Measurements from ENCODE around the gene CHORDC1. TPM values are rescaled to one million over a fixed set of nuclear protein-coding genes. Genes with fewer than 3 reads are reported as not detected.

Gene CHORDC1
- total and polyA plus RNA-seq, 2 of the 13 experiments (the other 11 are each of a cell fraction or from before 2014, with no cell fraction given): 19.1 to 73.5 TPM

GRCh38 chr11:90250970-90251369 lies 28.1 kb upstream of the CHORDC1 start (continued):
- no peak for TF ChIP-seq ZNF558 (CRISPR knock-in tag; IDR thresholded peaks at IDR 0.05; ENCODE audit: borderline replicate concordance)
- no peak for TF ChIP-seq ZNF724P (CRISPR knock-in tag; IDR thresholded peaks at IDR 0.05; ENCODE audit: borderline replicate concordance)
- no peak for TF ChIP-seq MTA1 (CRISPR knock-in tag; IDR thresholded peaks at IDR 0.05; ENCODE audit: borderline replicate concordance)
- TF ChIP-seq SRF (IDR thresholded peaks at IDR 0.05; ENCODE audit: low read depth, low read length): no peak
- TF ChIP-seq HMG20B (CRISPR knock-in tag; conservative IDR thresholded peaks at IDR 0.05): no peak
- TF ChIP-seq, protein P1, sequence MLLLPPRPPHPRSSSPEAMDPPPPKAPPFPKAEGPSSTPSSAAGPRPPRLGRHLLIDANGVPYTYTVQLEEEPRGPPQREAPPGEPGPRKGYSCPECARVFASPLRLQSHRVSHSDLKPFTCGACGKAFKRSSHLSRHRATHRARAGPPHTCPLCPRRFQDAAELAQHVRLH (CRISPR knock-in tag; IDR thresholded peaks at IDR 0.05; ENCODE audit: borderline replicate concordance, low read depth): no peak
- TF ChIP-seq MAX (IDR thresholded peaks at IDR 0.05): peak; percentile 61; the same call in 1 of the 2 replicates
- no peak for TF ChIP-seq ZNF841 (CRISPR knock-in tag; IDR thresholded peaks at IDR 0.05; ENCODE audit: borderline replicate concordance)
- TF ChIP-seq STAG1 (CRISPR knock-in tag; IDR thresholded peaks at IDR 0.05): no peak
- TF ChIP-seq MXI1 (IDR thresholded peaks at IDR 0.05; ENCODE audit: borderline replicate concordance, low read depth, low read length): peak; percentile 39; the same call in 1 of the 3 replicates
- TF ChIP-seq ZNF576 (CRISPR knock-in tag; IDR thresholded peaks at IDR 0.05): no peak
- TF ChIP-seq ISL2 (CRISPR knock-in tag; IDR thresholded peaks at IDR 0.05): no peak
- TF ChIP-seq MAZ (IDR thresholded peaks at IDR 0.05; ENCODE audit: borderline replicate concordance, low read depth, low read length): no peak
- TF ChIP-seq MAZ (CRISPR knock-in tag; IDR thresholded peaks at IDR 0.05; ENCODE audit: low read depth): no peak
- no peak for TF ChIP-seq MIER3 (CRISPR knock-in tag; IDR thresholded peaks at IDR 0.05; ENCODE audit: borderline replicate concordance)
- no peak for TF ChIP-seq HDAC6 (IDR thresholded peaks at IDR 0.05; ENCODE audit: low read depth, low read length)
- TF ChIP-seq ELF1 (CRISPR knock-in tag; IDR thresholded peaks at IDR 0.05): peak; percentile 56; the same call in 1 of the 2 replicates
- TF ChIP-seq ZIK1 (CRISPR knock-in tag; IDR thresholded peaks at IDR 0.05; ENCODE audit: borderline replicate concordance, low read depth): no peak
- TF ChIP-seq FOSL2 (CRISPR knock-in tag; IDR thresholded peaks at IDR 0.05): 0 out of 2 replicates have a peak, but pooled peaks have one; percentile 9
- no peak for TF ChIP-seq ZNF749 (CRISPR knock-in tag; IDR thresholded peaks at IDR 0.05; ENCODE audit: borderline replicate concordance)
- peak; percentile 25; the same call in 1 of the 2 replicates for TF ChIP-seq GABPA (IDR thresholded peaks at IDR 0.05; ENCODE audit: low read depth, low read length)
- peak; percentile 85 for TF ChIP-seq GABPA (CRISPR knock-in tag; IDR thresholded peaks at IDR 0.05; ENCODE audit: low read depth)
- no peak for TF ChIP-seq MAFG (CRISPR knock-in tag; IDR thresholded peaks at IDR 0.05)
- 0 out of 2 replicates have a peak, but pooled peaks have one; percentile 48 for TF ChIP-seq MNT (IDR thresholded peaks at IDR 0.05)
- TF ChIP-seq ZBTB4 (CRISPR knock-in tag; IDR thresholded peaks at IDR 0.05; ENCODE audit: borderline replicate concordance): no peak
- peak; percentile 42 to 57; a peak in 3 of 4 replicates for TF ChIP-seq POLR2A (IDR thresholded peaks at IDR 0.05; ENCODE audit: insufficient read depth in 1 of 2, low read depth in 2 of 2, low read length in 2 of 2)
- TF ChIP-seq HNRNPK (IDR thresholded peaks at IDR 0.05; ENCODE audit: low read depth, low read length, poor library complexity, severe bottlenecking): no peak
- TF ChIP-seq PHF8 (CRISPR knock-in tag; IDR thresholded peaks at IDR 0.05): 0 out of 2 replicates have a peak, but pooled peaks have one; percentile 35
